OCI-LY3 (cell line): ENCODE measurements around the gene TBXA2R.

Source experiments
- EZH2phosphoT487 ChIP-seq: fragments of 200-600 bp; shearing (Covaris generic); IDR thresholded peaks from 2 replicates; pipeline ENCODE4 v1.6.1; 2018; ENCODE audit warnings: antibody characterized with exemption, mixed run types, low read depth
- TF ChIP-seq, protein P1 (sequence below): fragments of 200-600, 300-600 bp; sonication (generic); IDR thresholded peaks from 2 replicates; pipeline ENCODE4 v1.5.1; 2014; ENCODE audit warnings: antibody characterized with exemption, low read length, low read depth

DNA sequence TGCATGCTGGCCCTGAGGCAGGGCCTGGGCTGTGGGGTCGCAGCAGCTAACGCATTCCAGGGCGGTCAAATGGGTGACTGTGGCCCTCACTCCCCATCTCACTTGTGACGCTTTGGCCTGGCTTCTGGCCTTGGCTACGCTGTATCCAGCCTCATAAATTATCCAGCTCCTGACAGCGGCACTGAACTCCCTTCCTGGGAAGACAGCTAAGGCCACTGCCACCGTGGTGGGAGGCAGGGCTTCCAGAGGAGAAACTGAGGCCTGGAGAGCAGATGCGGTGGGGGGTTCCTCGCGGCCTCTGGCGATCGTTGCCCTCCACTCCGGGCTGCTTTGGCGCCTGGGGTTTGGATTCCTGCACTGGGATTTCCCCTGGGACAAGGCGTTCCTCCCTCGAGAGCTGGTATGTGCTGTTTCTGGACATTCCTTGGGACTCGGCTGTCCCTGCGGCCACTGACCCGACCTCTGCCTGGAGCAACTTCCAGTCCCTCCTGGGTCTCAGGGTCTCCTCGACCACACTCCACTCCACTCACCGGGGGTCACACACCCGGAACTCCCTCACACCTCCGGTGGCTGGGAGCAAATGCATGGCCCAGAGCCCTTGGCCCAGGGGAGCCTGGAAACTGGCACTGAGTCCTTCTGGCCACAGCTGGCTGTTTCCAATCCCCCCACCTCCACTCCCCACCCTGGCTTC is 3.4 kb downstream of the TBXA2R start:
- TF ChIP-seq, protein P1, sequence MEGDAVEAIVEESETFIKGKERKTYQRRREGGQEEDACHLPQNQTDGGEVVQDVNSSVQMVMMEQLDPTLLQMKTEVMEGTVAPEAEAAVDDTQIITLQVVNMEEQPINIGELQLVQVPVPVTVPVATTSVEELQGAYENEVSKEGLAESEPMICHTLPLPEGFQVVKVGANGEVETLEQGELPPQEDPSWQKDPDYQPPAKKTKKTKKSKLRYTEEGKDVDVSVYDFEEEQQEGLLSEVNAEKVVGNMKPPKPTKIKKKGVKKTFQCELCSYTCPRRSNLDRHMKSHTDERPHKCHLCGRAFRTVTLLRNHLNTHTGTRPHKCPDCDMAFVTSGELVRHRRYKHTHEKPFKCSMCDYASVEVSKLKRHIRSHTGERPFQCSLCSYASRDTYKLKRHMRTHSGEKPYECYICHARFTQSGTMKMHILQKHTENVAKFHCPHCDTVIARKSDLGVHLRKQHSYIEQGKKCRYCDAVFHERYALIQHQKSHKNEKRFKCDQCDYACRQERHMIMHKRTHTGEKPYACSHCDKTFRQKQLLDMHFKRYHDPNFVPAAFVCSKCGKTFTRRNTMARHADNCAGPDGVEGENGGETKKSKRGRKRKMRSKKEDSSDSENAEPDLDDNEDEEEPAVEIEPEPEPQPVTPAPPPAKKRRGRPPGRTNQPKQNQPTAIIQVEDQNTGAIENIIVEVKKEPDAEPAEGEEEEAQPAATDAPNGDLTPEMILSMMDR: no peak
- no peak for TF ChIP-seq EZH2phosphoT487
